SK-N-MC (cell line): ENCODE measurements around the gene COL4A3.
A peak's percentile ranks its signal among the peaks of the same experiment; 100 is the strongest.

Source experiments
- EZH2 ChIP-seq: fragments of 200-600 bp; sonication (generic); IDR thresholded peaks from one replicate; pipeline ENCODE4 v1.6.1; 2017; ENCODE audit warnings: antibody characterized with exemption
- FOXP2 ChIP-seq: optimal IDR thresholded peaks from 2 replicates; pipeline ENCODE3; 2011; ENCODE audit warnings: mild to moderate bottlenecking, moderate library complexity; ENCODE audit not compliant: insufficient read depth; ENCODE audit errors: extremely low read length, control extremely low read depth

GRCh38 chr2:227324995-227325838, 160.8 kb downstream of the COL4A3 start, which contains the start of gene MFF:
- TF ChIP-seq EZH2 (no peak), FOXP2 (peak; percentile 90)
